Measurements from ENCODE around the gene MRPS31.

Gene MRPS31

GRCh38 chr13:40770934-40771618 lies at the start of gene MRPS31:
Gene MRPS31 (minus strand): TSS chr13:40771190. CDS start chr13:40771136, 54 bp downstream.
- DNase-seq = peak; percentile 93 to 96

- no peak for DNase-seq
These were observed 48.9 kb upstream of the MRPS31 start for GRCh38 chr13:40819797-40820315.

GRCh38 chr13:40818926-40819325 lies 47.9 kb upstream of the MRPS31 start:
- no peak for DNase-seq

- DNase-seq = no peak
These were observed 43.8 kb upstream of the MRPS31 start for GRCh38 chr13:40814803-40815202.

- DNase-seq = peak; percentile 15 to 57
These were observed 42.9 kb upstream of the MRPS31 start for GRCh38 chr13:40813667-40814454.

GRCh38 chr13:40812724-40813445 lies 41.9 kb upstream of the MRPS31 start:
- DNase-seq = no peak

- peak; percentile 8 to 14 for DNase-seq
These were observed 41.1 kb upstream of the MRPS31 start for GRCh38 chr13:40812102-40812501.

GRCh38 chr13:40809471-40809870 lies 38.5 kb upstream of the MRPS31 start:
- no peak for DNase-seq

- no peak for DNase-seq
These were observed 35.3 kb upstream of the MRPS31 start for GRCh38 chr13:40806241-40806640.

GRCh38 chr13:40803316-40803715 lies 32.3 kb upstream of the MRPS31 start:
- DNase-seq = no peak

GRCh38 chr13:40801255-40802217 lies 30.5 kb upstream of the MRPS31 start:
- no peak for DNase-seq

GRCh38 chr13:40800559-40800958 lies 29.6 kb upstream of the MRPS31 start:
- DNase-seq = no peak

GRCh38 chr13:40799508-40799907 lies 28.5 kb upstream of the MRPS31 start:
- DNase-seq = no peak

GRCh38 chr13:40798380-40798779 lies 27.4 kb upstream of the MRPS31 start:
- no peak for DNase-seq

GRCh38 chr13:40796649-40797048 lies 25.7 kb upstream of the MRPS31 start:
- no peak for DNase-seq

- DNase-seq = no peak
These were observed 23.7 kb upstream of the MRPS31 start for GRCh38 chr13:40794414-40795368.

GRCh38 chr13:40793339-40793738 lies 22.3 kb upstream of the MRPS31 start:
- no peak for DNase-seq

- DNase-seq = no peak
These were observed 21.5 kb upstream of the MRPS31 start for GRCh38 chr13:40792284-40793051.

GRCh38 chr13:40790154-40790616 lies 19.2 kb upstream of the MRPS31 start:
- no peak for DNase-seq
